Gastrocnemius medialis (tissue), 4 donors: ENCODE measurements around the gene HOXA7.

Experiments
- CTCF ChIP-seq, 5 experiments: fragments of 450-650 bp in 3 of 5; fragments of 200-600 bp in 2 of 5; sonication (generic) in 2 of 5; IDR thresholded peaks in 4 of 5; conservative IDR thresholded peaks in 1 of 5; 1 replicate in 4 of 5; 2 replicates in 1 of 5; pipeline ENCODE4 v1.5.1; 2016 to 2019; ENCODE audit warnings: antibody characterized with exemption in 5 of 5, mild to moderate bottlenecking in 3 of 5, moderate library complexity in 3 of 5
- POLR2A ChIP-seq, 2 donors: fragments of 450-650 bp; IDR thresholded peaks; one replicate each; pipeline ENCODE4 v1.6.1; 2017; ENCODE audit warnings: antibody characterized with exemption in 2 of 2, mild to moderate bottlenecking in 2 of 2, moderate library complexity in 2 of 2

GRCh38 chr7:27147199-27148030, 9.1 kb downstream of the HOXA7 start, which contains the start of gene HOXA6:
- TF ChIP-seq CTCF (IDR thresholded peaks at IDR 0.05 in 4 of 5, conservative IDR thresholded peaks at IDR 0.05 in 1 of 5) (no peak), POLR2A (IDR thresholded peaks at IDR 0.05) (no peak)
